Peyer's patch (tissue), 4 donors: ENCODE data around the gene TRIM31. TPM values are rescaled to one million over a fixed set of nuclear protein-coding genes. Genes with fewer than 3 reads are reported as not detected.
"Not testable (repeated sequence)": the region's sequence is repeated elsewhere in the genome, so short reads cannot be mapped to it uniquely, and the experiment has no call there.

Experiments used
- DNase-seq, 3 donors: peaks; one replicate each; pipeline ENCODE4 v3.0.0-alpha.2; 2017 to 2019
- H3K27ac ChIP-seq, 4 donors: fragments of 200-600 bp; sonication (generic); one replicate each; pipeline ENCODE4 v1.5.1; 2016 to 2019
- H3K27me3 ChIP-seq, 2 donors: fragments of 200-600 bp; sonication (generic); one replicate each; pipeline ENCODE4 v1.5.1; 2019
- H3K36me3 ChIP-seq, 3 donors: fragments of 200-600 bp; sonication (generic); one replicate each; pipeline ENCODE4 v1.5.1; 2016 to 2019
- H3K4me1 ChIP-seq, 4 donors: fragments of 200-600 bp; sonication (generic); one replicate each; pipeline ENCODE4 v1.5.1; 2016 to 2019
- H3K4me3 ChIP-seq, 4 donors: fragments of 200-600 bp; sonication (generic); 1 replicate in 3 of 4; 2 replicates in 1 of 4; pipeline ENCODE4 v1.5.1; 2016 to 2019; ENCODE audit warnings: mild to moderate bottlenecking in 1 of 4
- H3K9me3 ChIP-seq, 4 donors: fragments of 200-600 bp; sonication (generic); one replicate each; pipeline ENCODE4 v1.5.1; 2016 to 2019; ENCODE audit warnings: mild to moderate bottlenecking in 1 of 4
- POLR2A ChIP-seq, 2 donors: fragments of 450-650 bp; IDR thresholded peaks; one replicate each; pipeline ENCODE4 v1.5.1; 2017; ENCODE audit warnings: antibody characterized with exemption in 2 of 2, mild to moderate bottlenecking in 2 of 2, moderate library complexity in 2 of 2
- total RNA-seq, 4 donors: library from RNA; depleted of rRNA; stranded (reverse); fragments of >200 nt; gene quantifications; one replicate each; pipeline ENCODE4 v1.1.0, GENCODE V29; 2016
- TF ChIP-seq, protein P1 (sequence below), 6 experiments: fragments of 450-650 bp in 4 of 6; fragments of 200-600 bp in 2 of 6; sonication (generic) in 1 of 6; IDR thresholded peaks; one replicate each; pipeline ENCODE4 v1.5.1; 2017 to 2019; ENCODE audit warnings: antibody characterized with exemption in 6 of 6, mild to moderate bottlenecking in 3 of 6, moderate library complexity in 1 of 6

TRIM31 gene
- total RNA-seq, 4 donors from 2014 or later, result 9.9 to 56.9 (median 42.0) TPM

DNA sequence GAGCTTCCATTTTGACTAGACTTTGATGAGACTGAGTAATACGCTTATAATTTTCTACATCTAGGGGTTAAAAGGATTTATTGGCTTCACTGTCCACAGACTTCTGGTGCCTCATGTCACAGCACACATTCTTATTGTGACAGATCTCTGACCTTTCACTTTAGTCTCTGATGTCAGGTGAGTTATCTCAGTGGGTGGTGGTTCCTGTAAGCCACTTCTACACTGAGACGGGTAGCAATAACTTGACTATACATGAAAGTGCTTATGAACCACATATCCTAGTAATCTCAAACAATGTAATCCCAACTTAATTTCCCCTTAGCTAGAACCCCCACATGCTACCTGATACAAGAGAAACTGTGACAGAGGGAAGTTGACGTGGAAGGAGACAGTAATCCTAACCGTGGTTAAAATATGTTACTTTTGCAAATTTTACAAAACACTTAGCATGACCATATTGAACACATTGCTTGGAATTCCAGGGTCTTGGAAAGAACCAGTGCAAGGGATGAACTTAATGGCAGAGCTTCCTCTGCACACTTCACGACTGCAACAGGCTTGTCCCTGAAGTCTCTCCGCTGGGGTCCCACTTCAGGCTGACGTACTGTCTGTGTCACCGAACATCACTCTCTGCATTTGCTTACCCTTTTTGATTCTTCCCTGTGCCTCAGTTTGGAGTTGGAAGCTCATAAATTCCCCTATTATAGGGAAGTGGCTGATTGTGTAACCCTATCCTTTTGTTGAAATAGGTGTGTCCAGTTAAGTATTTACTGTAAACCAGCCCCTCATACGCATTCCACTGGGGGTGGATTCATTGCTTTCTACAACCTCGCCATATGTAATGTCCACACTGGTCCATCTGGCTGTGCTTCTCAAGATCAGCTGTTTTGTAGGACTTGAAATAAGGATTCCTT, 16.6 kb upstream of the TRIM31 start:
- no peak overlapping the region for H3K4me3 ChIP-seq
- H3K4me1 ChIP-seq, result peaks cover 0 to 14% (median 2%) of the 10 kb centered on the region in 4 donors
- peak overlapping the region in 2 of 4 donors; percentile 25 to 59 for H3K27ac ChIP-seq
- H3K9me3 ChIP-seq, result no peaks in the 10 kb centered on the region
- TF ChIP-seq POLR2A (IDR thresholded peaks at IDR 0.05), result no peak
- TF ChIP-seq, protein P1, sequence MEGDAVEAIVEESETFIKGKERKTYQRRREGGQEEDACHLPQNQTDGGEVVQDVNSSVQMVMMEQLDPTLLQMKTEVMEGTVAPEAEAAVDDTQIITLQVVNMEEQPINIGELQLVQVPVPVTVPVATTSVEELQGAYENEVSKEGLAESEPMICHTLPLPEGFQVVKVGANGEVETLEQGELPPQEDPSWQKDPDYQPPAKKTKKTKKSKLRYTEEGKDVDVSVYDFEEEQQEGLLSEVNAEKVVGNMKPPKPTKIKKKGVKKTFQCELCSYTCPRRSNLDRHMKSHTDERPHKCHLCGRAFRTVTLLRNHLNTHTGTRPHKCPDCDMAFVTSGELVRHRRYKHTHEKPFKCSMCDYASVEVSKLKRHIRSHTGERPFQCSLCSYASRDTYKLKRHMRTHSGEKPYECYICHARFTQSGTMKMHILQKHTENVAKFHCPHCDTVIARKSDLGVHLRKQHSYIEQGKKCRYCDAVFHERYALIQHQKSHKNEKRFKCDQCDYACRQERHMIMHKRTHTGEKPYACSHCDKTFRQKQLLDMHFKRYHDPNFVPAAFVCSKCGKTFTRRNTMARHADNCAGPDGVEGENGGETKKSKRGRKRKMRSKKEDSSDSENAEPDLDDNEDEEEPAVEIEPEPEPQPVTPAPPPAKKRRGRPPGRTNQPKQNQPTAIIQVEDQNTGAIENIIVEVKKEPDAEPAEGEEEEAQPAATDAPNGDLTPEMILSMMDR (IDR thresholded peaks at IDR 0.05), result no peak
- no peaks in the 10 kb centered on the region for H3K36me3 ChIP-seq
- peaks cover 0 to 8% of the 10 kb centered on the region in 2 donors for H3K27me3 ChIP-seq
- no peak for DNase-seq

DNA sequence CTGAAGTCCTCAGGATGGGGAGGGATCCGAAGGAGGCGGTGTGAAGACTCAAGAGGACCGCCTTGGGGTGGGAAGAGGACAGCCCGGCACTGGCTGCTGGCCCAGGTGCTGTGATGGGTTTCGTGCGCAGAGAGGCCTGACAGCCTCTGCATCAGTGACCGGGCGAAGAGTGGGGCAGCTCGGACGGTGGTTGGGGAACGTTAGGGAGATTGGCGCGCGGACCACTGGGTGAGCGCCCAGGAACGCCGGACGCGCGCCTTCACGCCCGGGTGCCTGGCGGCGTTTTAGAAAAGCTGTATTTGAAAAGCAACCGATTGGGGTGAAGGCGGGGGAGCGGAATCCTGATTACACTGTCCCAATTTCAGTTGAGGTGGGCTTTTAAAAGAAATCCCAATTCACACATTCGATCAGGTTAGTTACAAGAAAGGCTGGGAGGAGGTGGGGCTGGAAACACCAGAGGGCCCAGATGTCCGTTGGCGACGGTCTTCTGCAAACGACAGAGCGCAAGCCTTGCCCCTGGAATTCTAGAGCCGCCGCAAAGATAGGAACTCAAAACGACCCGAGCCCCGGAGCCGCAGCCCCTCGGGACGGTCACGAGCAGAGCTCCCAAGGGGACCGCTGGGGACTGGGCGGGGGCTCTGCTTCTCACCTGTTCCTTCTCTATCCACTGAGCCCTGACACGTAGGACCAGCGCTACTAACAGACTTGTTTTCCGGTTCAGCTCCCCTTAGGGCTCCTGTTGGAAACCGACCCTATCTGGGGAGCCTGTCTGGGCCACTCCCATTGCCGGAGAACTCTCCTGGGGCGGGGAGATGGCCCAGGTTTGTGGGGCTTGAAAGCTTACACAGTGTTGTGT, 14.6 kb upstream of the TRIM31 start:
- H3K27me3 ChIP-seq, result peaks cover 0 to 8% of the 10 kb centered on the region in 2 donors

DNA sequence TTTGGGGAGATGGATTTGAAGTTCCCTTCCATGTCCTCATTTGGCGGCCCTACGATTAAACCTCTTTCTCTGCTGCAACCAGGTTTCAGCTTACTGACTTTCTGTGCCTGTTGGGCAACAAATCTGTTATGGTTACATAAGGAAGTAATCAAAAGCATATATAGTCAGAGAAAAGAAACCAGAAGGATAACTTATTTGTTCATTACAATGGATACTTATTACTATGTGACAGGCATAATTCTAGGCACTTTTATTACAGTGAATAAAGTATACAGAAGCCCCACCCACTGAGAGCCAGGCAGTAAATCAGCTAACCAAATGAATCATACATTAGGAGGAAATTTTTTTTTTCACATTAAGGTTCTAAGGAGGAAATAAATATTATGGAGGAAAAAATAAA, 9.6 kb upstream of the TRIM31 start:
- Histone ChIP-seq H3K4me1 (peaks cover 0 to 14% (median 0%) of the 10 kb centered on the region in 4 donors), H3K4me3 (no peak overlapping the region), H3K36me3 (no peaks in the 10 kb centered on the region), H3K27me3 (peaks cover 0 to 1% of the 10 kb centered on the region in 2 donors), H3K27ac (peak overlapping the region in 3 of 4 donors; percentile 50 to 79 (median 66)), H3K9me3 (no peaks in the 10 kb centered on the region)
- no peak for TF ChIP-seq POLR2A (IDR thresholded peaks at IDR 0.05)
- TF ChIP-seq, protein P1 (IDR thresholded peaks at IDR 0.05), result no peak
- peak in 1 of 3 donors; percentile 74 for DNase-seq

More for the DNA sequence above, 14.6 kb upstream of the TRIM31 start:
- Histone ChIP-seq H3K4me3 (no peak overlapping the region), H3K9me3 (no peaks in the 10 kb centered on the region), H3K4me1 (peaks cover 0 to 23% (median 2%) of the 10 kb centered on the region in 4 donors), H3K36me3 (no peaks in the 10 kb centered on the region), H3K27ac (no peak overlapping the region)
- TF ChIP-seq, protein P1 (IDR thresholded peaks at IDR 0.05), result no peak
- no peak for TF ChIP-seq POLR2A (IDR thresholded peaks at IDR 0.05)
- no peak for DNase-seq

DNA sequence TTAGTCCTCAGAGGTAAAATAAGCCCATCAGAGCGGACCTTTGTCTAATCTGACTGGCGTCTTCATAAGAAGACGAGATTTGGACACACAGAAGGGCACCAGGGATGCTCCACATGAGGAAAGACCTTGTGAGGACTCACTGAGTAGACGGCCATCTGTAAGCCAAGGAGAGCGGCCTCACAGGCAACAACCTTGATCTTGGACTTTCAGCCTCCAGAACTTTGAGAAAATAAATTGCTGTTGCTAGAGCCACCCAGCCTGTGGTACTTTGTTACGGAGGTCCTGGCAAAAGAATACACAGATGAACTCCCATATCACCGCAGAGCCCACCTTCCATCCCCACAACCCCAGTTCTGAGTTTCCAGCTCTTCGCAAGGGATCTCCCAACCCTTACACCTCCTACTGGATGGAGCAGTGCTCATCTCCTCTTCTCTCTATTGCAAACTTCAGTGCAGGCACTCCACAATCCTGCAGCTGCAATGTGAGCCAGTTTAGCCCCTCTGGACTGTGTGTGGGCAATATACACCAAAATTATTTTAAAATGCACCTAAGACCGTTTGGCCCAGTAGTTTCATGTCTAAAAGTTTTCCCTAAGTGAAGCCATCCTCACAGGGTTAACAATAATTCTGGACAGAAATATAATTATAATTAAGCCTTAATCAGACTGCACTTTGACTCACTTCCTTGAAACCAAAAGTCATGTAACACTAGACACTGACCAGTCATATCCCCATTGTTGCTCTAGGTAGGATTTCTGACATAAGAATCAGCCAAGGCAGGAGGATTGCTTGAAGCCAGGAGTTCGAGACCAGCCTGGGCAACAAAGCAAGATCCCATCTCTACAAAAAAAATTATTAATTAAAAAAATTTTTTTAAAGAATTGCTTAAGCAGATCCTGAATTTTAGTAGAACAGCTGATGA, 8.8 kb upstream of the TRIM31 start:
- no peak for DNase-seq
- Histone ChIP-seq H3K27me3 (no peaks in the 10 kb centered on the region), H3K4me3 (no peak overlapping the region), H3K27ac (peak overlapping the region in 3 of 4 donors; percentile 35 to 67 (median 66)), H3K4me1 (peaks cover 0 to 14% (median 0%) of the 10 kb centered on the region in 4 donors), H3K9me3 (no peaks in the 10 kb centered on the region), H3K36me3 (no peaks in the 10 kb centered on the region)
- TF ChIP-seq, protein P1 (IDR thresholded peaks at IDR 0.05), result no peak
- no peak for TF ChIP-seq POLR2A (IDR thresholded peaks at IDR 0.05)

DNA sequence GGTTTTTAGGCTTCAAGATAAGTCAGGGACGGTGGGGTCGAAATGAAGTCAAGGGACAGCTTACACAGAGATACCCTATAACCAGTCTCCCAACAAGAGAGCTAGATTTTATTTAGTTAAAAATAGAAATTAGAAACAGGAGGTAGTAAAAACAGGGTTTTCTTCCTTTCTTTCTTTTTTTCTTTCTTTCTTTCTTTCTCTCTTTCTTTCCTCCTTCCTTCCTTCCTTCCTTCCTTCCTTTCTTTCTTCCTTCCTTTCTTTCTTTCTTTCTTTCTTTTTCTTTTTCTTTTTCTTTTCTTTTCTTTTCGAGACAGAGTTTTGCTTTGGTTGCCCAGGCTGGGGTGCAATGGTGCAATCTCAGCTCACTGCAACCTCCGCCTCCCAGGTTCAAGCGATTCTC, 5.8 kb upstream of the TRIM31 start:
- not testable (repeated sequence) for H3K36me3 ChIP-seq, H3K4me3 ChIP-seq, H3K9me3 ChIP-seq, DNase-seq, H3K27me3 ChIP-seq
- Histone ChIP-seq H3K4me1 (peaks cover 0 to 14% (median 0%) of the 10 kb centered on the region in 4 donors), H3K27ac (peak overlapping the region in 2 of 4 donors; percentile 13 to 50)
